NT2/D1 (cell line): Measurements from ENCODE around the gene MAP3K6.

Experiments used
- YY1 ChIP-seq: IDR thresholded peaks from 2 replicates; pipeline ENCODE4 v1.6.1; 2011; ENCODE audit not compliant: insufficient read length, insufficient read depth
- ZNF274 ChIP-seq: IDR thresholded peaks from 2 replicates; pipeline ENCODE4 v1.6.1; 2011; ENCODE audit warnings: mild to moderate bottlenecking, low read depth, low read length

GRCh38 chr1:27400082-27400962 is 33.6 kb upstream of the MAP3K6 start:
- TF ChIP-seq YY1 = no peak
- TF ChIP-seq ZNF274 = no peak
